ENCODE data around the gene ARMC10. TPM values are rescaled to one million over a fixed set of nuclear protein-coding genes. Genes with fewer than 3 reads are reported as not detected.
A peak's percentile ranks its signal among the peaks of the same experiment; 100 is the strongest.

Gene ARMC10
- total RNA-seq, 2 donors from 2014 or later: 46.3 to 48.9 TPM

GRCh38 chr7:103148131-103148993, 73.4 kb downstream of the ARMC10 start:
- peak overlapping the region; percentile 93 for H3K27ac ChIP-seq (ENCODE audit: low read depth, low read length)
- Mint-ChIP-seq H3K4me3 (peak overlapping the region; percentile 90), H3K27ac (peak overlapping the region; percentile 98), H3K27me3 (ENCODE audit: insufficient read depth) (no peaks in the 10 kb centered on the region), H3K9me3 (no peaks in the 10 kb centered on the region), H3K36me3 (ENCODE audit: low read depth) (peaks cover 3% of the 10 kb centered on the region), H3K4me1 (peaks cover 38% of the 10 kb centered on the region)
- TF ChIP-seq, protein P1, sequence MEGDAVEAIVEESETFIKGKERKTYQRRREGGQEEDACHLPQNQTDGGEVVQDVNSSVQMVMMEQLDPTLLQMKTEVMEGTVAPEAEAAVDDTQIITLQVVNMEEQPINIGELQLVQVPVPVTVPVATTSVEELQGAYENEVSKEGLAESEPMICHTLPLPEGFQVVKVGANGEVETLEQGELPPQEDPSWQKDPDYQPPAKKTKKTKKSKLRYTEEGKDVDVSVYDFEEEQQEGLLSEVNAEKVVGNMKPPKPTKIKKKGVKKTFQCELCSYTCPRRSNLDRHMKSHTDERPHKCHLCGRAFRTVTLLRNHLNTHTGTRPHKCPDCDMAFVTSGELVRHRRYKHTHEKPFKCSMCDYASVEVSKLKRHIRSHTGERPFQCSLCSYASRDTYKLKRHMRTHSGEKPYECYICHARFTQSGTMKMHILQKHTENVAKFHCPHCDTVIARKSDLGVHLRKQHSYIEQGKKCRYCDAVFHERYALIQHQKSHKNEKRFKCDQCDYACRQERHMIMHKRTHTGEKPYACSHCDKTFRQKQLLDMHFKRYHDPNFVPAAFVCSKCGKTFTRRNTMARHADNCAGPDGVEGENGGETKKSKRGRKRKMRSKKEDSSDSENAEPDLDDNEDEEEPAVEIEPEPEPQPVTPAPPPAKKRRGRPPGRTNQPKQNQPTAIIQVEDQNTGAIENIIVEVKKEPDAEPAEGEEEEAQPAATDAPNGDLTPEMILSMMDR (conservative IDR thresholded peaks at IDR 0.05): no peak
- DNase-seq: no peak
- peaks cover 4% of the 10 kb centered on the region for H3K4me1 ChIP-seq (ENCODE audit: control insufficient read depth, insufficient read depth, low read length)
- H3K27me3 ChIP-seq (ENCODE audit: control insufficient read depth, insufficient read depth, low read length, poor library complexity, severe bottlenecking): no peaks in the 10 kb centered on the region
- no peaks in the 10 kb centered on the region for H3K36me3 ChIP-seq (ENCODE audit: control insufficient read depth, insufficient read depth, low read length)
- 0 to 12% methylated on average over 6 to 13 of the region's 13 CpGs for WGBS, 2 experiments (ENCODE audit: insufficient coverage in 1 of 2, insufficient read length in 1 of 2)
- H3K4me3 ChIP-seq (ENCODE audit: low read length): peak overlapping the region; percentile 98
- H3K9ac ChIP-seq (ENCODE audit: extremely low read depth, low read length, poor library complexity, severe bottlenecking): peak overlapping the region; percentile 82
- H3K9me3 ChIP-seq (ENCODE audit: control insufficient read depth, low read length): no peaks in the 10 kb centered on the region

Other genes with a start within 250 kb of the ARMC10 start
- gene LRRC17, start 162.1 kb upstream of the ARMC10 start, total RNA-seq: under 1 TPM; 0.18 to 0.53 TPM
- 1 to 10 TPM; 2.1 to 2.7 TPM for gene FBXL13, start 344 bp upstream of the ARMC10 start, total RNA-seq
- 10 to 100 TPM; 13.2 to 14.1 TPM for gene NAPEPLD, start 74.0 kb downstream of the ARMC10 start, total RNA-seq
- 10 to 100 TPM; 63.9 to 75.2 TPM for gene PMPCB, start 222.3 kb downstream of the ARMC10 start, total RNA-seq